Lower lobe of right lung (tissue), 2 donors: Measurements from ENCODE around the gene DNAJB12. TPM values are rescaled to one million over a fixed set of nuclear protein-coding genes. Genes with fewer than 3 reads are reported as not detected.
A peak's percentile ranks its signal among the peaks of the same experiment; 100 is the strongest.

Experiments
- ATAC-seq, 2 donors: fragments of 200-7000 bp; cut with Tn5 transposase; one replicate each; pipeline ENCODE4 v1.9.1; 2020 to 2022; ENCODE audit warnings: mild to moderate bottlenecking in 2 of 2, moderate library complexity in 2 of 2
- DNase-seq: peaks from one replicate; pipeline ENCODE4 v3.0.0-alpha.2; 2020
- H3K27ac ChIP-seq: fragments of 200-600 bp; one replicate; pipeline ENCODE4 v1.8.0; 2022
- H3K27me3 ChIP-seq: fragments of 200-600 bp; one replicate; pipeline ENCODE4 v1.8.0; 2022; ENCODE audit warnings: low read depth
- H3K36me3 ChIP-seq: fragments of 200-600 bp; one replicate; pipeline ENCODE4 v1.8.0; 2022; ENCODE audit warnings: mild to moderate bottlenecking
- H3K4me1 ChIP-seq: fragments of 200-600 bp; one replicate; pipeline ENCODE4 v1.8.0; 2022
- H3K4me3 ChIP-seq: fragments of 200-600 bp; one replicate; pipeline ENCODE4 v1.8.0; 2022; ENCODE audit warnings: mild to moderate bottlenecking
- H3K9me3 ChIP-seq: fragments of 200-600 bp; one replicate; pipeline ENCODE4 v1.8.0; 2022
- CTCF ChIP-seq: fragments of 200-600 bp; IDR thresholded peaks from one replicate; pipeline ENCODE4 v1.8.0; 2022; ENCODE audit warnings: antibody characterized with exemption, mild to moderate bottlenecking
- intact Hi-C: fragments of 100-400 bp; cut with DNase I; formaldehyde crosslinking; loops from one replicate; pipeline ENCODE4 v1.11.0; 2022
- total RNA-seq: library from RNA; stranded (reverse); fragmentation: NEBNext Ultra II Directional; extraction: Animal tissue kit (Norgen Biotek cat#: 25700); gene quantifications from one replicate; pipeline ENCODE4 v1.2.1, GENCODE V29; 2021
- donor health status: DM: no; HTN: yes; CAD: no; lungs with severe emphysema.

Gene DNAJB12
- total RNA-seq, 1 donor from 2014 or later: 44.7 TPM

DNA sequence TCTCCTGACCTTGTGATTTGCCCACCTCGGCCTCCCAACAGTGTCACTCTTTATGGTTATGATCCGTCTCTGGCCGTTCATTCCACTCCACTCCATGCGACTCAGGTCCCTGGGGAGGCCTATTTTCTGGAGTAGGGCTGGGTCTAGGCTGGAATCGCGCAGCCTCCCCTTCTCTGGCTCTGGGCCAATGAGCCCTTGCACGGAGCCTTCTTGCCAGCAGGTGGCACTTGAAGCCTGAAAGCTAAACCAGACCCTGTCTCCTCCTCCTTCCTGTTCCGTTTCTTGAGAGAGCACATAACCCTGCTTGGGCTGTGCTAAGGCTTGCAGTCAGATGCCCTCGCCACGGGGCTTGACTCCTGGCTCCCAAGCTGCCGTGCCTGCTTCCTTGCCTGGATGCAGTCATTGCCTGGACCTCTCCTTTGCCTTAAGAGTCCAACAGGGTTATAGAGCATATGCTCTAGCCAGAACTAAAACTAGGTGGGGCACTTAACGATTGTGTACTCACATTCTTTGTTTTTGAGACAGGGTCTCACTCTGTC, 9.6 kb upstream of the DNAJB12 start:
- Histone ChIP-seq H3K27ac (peak overlapping the region; percentile 46), H3K4me1 (peaks cover 13% of the 10 kb centered on the region), H3K9me3 (no peaks in the 10 kb centered on the region), H3K4me3 (no peak overlapping the region), H3K27me3 (no peaks in the 10 kb centered on the region), H3K36me3 (peaks cover 34% of the 10 kb centered on the region)
- ATAC-seq (peak; percentile 96 to 98), DNase-seq (peak; percentile 88)
- intact Hi-C loops: loop anchor here (10.0 kb wide), 1 partner anchor 470 kb away; no protein-coding TSS in a partner anchor
- TF ChIP-seq CTCF: peak; percentile 95

DNA sequence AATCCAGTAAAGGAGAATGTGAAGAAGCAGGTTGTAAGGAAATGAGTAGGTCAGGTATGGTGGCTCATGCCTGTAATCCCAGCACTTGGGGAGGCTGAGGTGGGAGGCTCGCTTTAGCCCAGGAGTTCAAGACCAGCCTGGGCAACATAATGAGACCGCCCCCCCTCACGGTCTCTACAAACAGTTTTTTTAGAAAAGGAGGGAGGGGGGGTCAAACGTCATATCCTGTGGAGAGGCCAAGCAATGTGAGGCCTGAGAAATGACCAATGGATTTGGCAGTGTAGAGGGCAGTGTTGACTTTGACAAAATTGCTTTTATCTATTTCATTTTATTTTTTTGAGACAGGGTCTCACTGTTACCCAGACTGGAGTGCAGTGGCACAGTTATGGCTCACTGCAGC, 2.3 kb upstream of the DNAJB12 start:
- Histone ChIP-seq H3K4me1 (peaks cover 23% of the 10 kb centered on the region), H3K9me3 (no peaks in the 10 kb centered on the region), H3K27me3 (no peaks in the 10 kb centered on the region), H3K27ac (no peak overlapping the region), H3K36me3 (peaks cover 4% of the 10 kb centered on the region), H3K4me3 (no peak overlapping the region)
- DNase-seq (no peak), ATAC-seq (no peak)
- no peak for TF ChIP-seq CTCF
- intact Hi-C loops: no loop called here

GRCh38 chr10:72356115-72356514, 1.4 kb upstream of the DNAJB12 start:
- Histone ChIP-seq H3K36me3 (peaks cover 4% of the 10 kb centered on the region), H3K4me3 (no peak overlapping the region), H3K27me3 (no peaks in the 10 kb centered on the region), H3K9me3 (no peaks in the 10 kb centered on the region), H3K4me1 (peaks cover 32% of the 10 kb centered on the region), H3K27ac (no peak overlapping the region)
- no peak for TF ChIP-seq CTCF
- intact Hi-C loops: no loop called here
- ATAC-seq: no peak
- no peak for DNase-seq

GRCh38 chr10:72355214-72355555, 466 bp upstream of the DNAJB12 start:
- Histone ChIP-seq H3K27ac (peak overlapping the region; percentile 94), H3K36me3 (peaks cover 9% of the 10 kb centered on the region), H3K27me3 (no peaks in the 10 kb centered on the region), H3K4me3 (peak overlapping the region; percentile 85), H3K9me3 (no peaks in the 10 kb centered on the region), H3K4me1 (peaks cover 34% of the 10 kb centered on the region)
- intact Hi-C loops: no loop called here
- ATAC-seq (no peak), DNase-seq (no peak)
- no peak for TF ChIP-seq CTCF

DNA sequence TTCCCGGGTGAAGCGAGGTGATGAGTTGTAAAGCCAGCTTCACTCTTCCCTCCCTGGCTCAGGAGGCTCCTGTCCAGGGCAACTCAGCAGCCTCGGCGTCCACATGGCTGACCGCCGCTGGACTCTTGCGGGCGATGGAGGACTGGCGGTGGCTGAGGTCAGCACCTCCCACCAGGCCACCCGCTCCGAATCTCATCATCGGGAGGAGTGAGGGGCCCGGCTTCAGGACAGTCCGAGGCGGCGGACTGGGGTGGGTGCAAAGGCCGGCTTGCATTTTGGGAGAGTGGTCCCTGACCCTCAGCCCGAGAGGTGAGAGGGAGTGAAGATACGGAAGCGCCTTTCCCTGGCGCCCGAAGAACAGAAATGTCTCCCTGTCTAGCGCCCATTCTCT, 759 bp downstream of the DNAJB12 start:
- intact Hi-C loops: no loop called here
- no peak for TF ChIP-seq CTCF
- no peaks in the 10 kb centered on the region for H3K9me3 ChIP-seq
- H3K27me3 ChIP-seq: no peaks in the 10 kb centered on the region
- peak overlapping the region; percentile 94 for H3K27ac ChIP-seq
- ATAC-seq (peak; percentile 17 to 22), DNase-seq (no peak)
- peaks cover 34% of the 10 kb centered on the region for H3K4me1 ChIP-seq
- H3K4me3 ChIP-seq: peak overlapping the region; percentile 85
- peaks cover 21% of the 10 kb centered on the region for H3K36me3 ChIP-seq
